CD8-positive, alpha-beta memory T cell (primary cell): ENCODE data around the gene PPP3R1. TPM values are rescaled to one million over a fixed set of nuclear protein-coding genes. Genes with fewer than 3 reads are reported as not detected.

ENCODE experiments used
- CTCF ChIA-PET: fragments of 350-600 bp; sonication (Branson Sonifier 250); formaldehyde crosslinking; loops from one replicate; lab custom pipeline; 2021; ENCODE audit warnings: antibody characterized with exemption; lab: Charles Lee
- POLR2A ChIA-PET: fragments of 350-600 bp; sonication (Branson Sonifier 250); formaldehyde crosslinking; loops from one replicate; lab custom pipeline; 2021; ENCODE audit warnings: antibody characterized with exemption; lab: Charles Lee
- DNase-seq, 5 donors: peaks; one replicate each; pipeline versions ENCODE4 v3.0.0 to v3.0.0-alpha.2; 2020 to 2022; ENCODE audit warnings: mixed read lengths in 1 of 5
- H3K27ac ChIP-seq: one replicate; pipeline ENCODE4 v1.7.0; 2013; ENCODE audit warnings: low read depth, mild to moderate bottlenecking, low read length, moderate library complexity
- H3K27me3 ChIP-seq: 2 replicates; pipeline ENCODE4 v1.7.0; 2013; ENCODE audit warnings: low read length, mild to moderate bottlenecking; ENCODE audit not compliant: insufficient read depth, poor library complexity, severe bottlenecking
- H3K36me3 ChIP-seq: 2 replicates; pipeline ENCODE4 v1.7.0; 2013; ENCODE audit warnings: mild to moderate bottlenecking, low read length, moderate library complexity; ENCODE audit not compliant: insufficient read depth
- H3K4me1 ChIP-seq: 2 replicates; pipeline ENCODE4 v1.7.0; 2013; ENCODE audit warnings: mild to moderate bottlenecking, low read length, moderate library complexity; ENCODE audit not compliant: insufficient read depth
- H3K4me3 ChIP-seq: 2 replicates; pipeline ENCODE4 v1.7.0; 2013; ENCODE audit warnings: mild to moderate bottlenecking, low read length
- H3K9me3 ChIP-seq: 2 replicates; pipeline ENCODE4 v1.7.0; 2013; ENCODE audit warnings: mild to moderate bottlenecking, low read length
- H3K27ac Mint-ChIP-seq, 8 donors: one replicate each; pipeline ENCODE4 v1.8.0; 2020 to 2021; ENCODE audit warnings: mixed read lengths in 8 of 8, mild to moderate bottlenecking in 6 of 8, inconsistent platforms in 3 of 8, moderate library complexity in 3 of 8
- H3K27me3 Mint-ChIP-seq, 2 donors: one replicate each; pipeline ENCODE4 v1.8.0; 2020 to 2021; ENCODE audit warnings: mixed read lengths in 2 of 2, mild to moderate bottlenecking in 1 of 2, moderate library complexity in 1 of 2
- H3K36me3 Mint-ChIP-seq, 3 donors: one replicate each; pipeline ENCODE4 v1.8.0; 2020 to 2021; ENCODE audit warnings: mixed read lengths in 3 of 3, inconsistent platforms in 1 of 3, mild to moderate bottlenecking in 1 of 3
- H3K4me1 Mint-ChIP-seq, 3 donors: one replicate each; pipeline ENCODE4 v1.8.0; 2020 to 2021; ENCODE audit warnings: mixed read lengths in 3 of 3, inconsistent platforms in 1 of 3, mild to moderate bottlenecking in 1 of 3
- H3K4me3 Mint-ChIP-seq, 7 donors: one replicate each; pipeline ENCODE4 v1.8.0; 2020 to 2021; ENCODE audit warnings: mixed read lengths in 7 of 7, mild to moderate bottlenecking in 6 of 7, moderate library complexity in 4 of 7, inconsistent platforms in 2 of 7
- H3K9me3 Mint-ChIP-seq, 5 donors: one replicate each; pipeline ENCODE4 v1.8.0; 2020 to 2022; ENCODE audit warnings: mixed read lengths in 5 of 5, mild to moderate bottlenecking in 3 of 5, moderate library complexity in 2 of 5, inconsistent platforms in 1 of 5
- polyA plus RNA-seq: library from polyadenylated mRNA; unstranded; fragments of 300-500 nt; fragmentation: Illumina TruSeq; gene quantifications from one replicate; pipeline ENCODE4 v1.2.3, GENCODE V29; 2021
- total RNA-seq, 2 experiments: library from RNA; stranded (reverse); gene quantifications; one replicate each; pipeline ENCODE4 v1.2.3, GENCODE V29; 2021

PPP3R1 gene
- total and polyA plus RNA-seq, 3 experiments from 2014 or later: 4.2 to 86.1 (median 85.0) TPM

GRCh38 chr2:68172521-68172920, 79.8 kb downstream of the PPP3R1 start:
- Histone ChIP-seq H3K27me3 (no peaks in the 10 kb centered on the region), H3K4me3 (no peak overlapping the region), H3K36me3 (peaks cover 10% of the 10 kb centered on the region), H3K27ac (no peak overlapping the region), H3K9me3 (no peaks in the 10 kb centered on the region), H3K4me1 (no peaks in the 10 kb centered on the region)
- Mint-ChIP-seq H3K27ac (peak overlapping the region in 2 of 8 donors; percentile 37 to 93), H3K4me1 (peaks cover 11 to 18% (median 17%) of the 10 kb centered on the region in 3 donors), H3K4me3 (no peak overlapping the region), H3K9me3 (no peaks in the 10 kb centered on the region), H3K27me3 (no peaks in the 10 kb centered on the region), H3K36me3 (peaks cover 0 to 57% (median 8%) of the 10 kb centered on the region in 3 donors)
- POLR2A ChIA-PET: no interaction called here
- DNase-seq: no peak
- CTCF ChIA-PET: no interaction called here

- no peaks in the 10 kb centered on the region for H3K27me3 Mint-ChIP-seq
- H3K4me3 Mint-ChIP-seq: no peak overlapping the region
- Histone ChIP-seq H3K27me3 (no peaks in the 10 kb centered on the region), H3K9me3 (no peaks in the 10 kb centered on the region), H3K4me3 (no peak overlapping the region), H3K36me3 (peaks cover 4% of the 10 kb centered on the region), H3K27ac (no peak overlapping the region), H3K4me1 (no peaks in the 10 kb centered on the region)
- CTCF ChIA-PET: interaction anchor here (1.2 kb wide), 1 partner anchor 14 kb away, joined by 3 read pairs; no protein-coding TSS in a partner anchor
- peaks cover 15 to 23% (median 21%) of the 10 kb centered on the region in 3 donors for H3K4me1 Mint-ChIP-seq
- no peak overlapping the region for H3K27ac Mint-ChIP-seq
- no peaks in the 10 kb centered on the region for H3K9me3 Mint-ChIP-seq
- DNase-seq: no peak
- POLR2A ChIA-PET: no interaction called here
- peaks cover 0 to 58% (median 12%) of the 10 kb centered on the region in 3 donors for H3K36me3 Mint-ChIP-seq
Observed at GRCh38 chr2:68171684-68172083, 80.6 kb downstream of the PPP3R1 start.

- Mint-ChIP-seq H3K9me3 (no peaks in the 10 kb centered on the region), H3K4me3 (no peak overlapping the region), H3K4me1 (peaks cover 15 to 29% (median 24%) of the 10 kb centered on the region in 3 donors), H3K27ac (no peak overlapping the region), H3K36me3 (peaks cover 0 to 59% (median 14%) of the 10 kb centered on the region in 3 donors), H3K27me3 (no peaks in the 10 kb centered on the region)
- Histone ChIP-seq H3K27me3 (no peaks in the 10 kb centered on the region), H3K36me3 (peaks cover 4% of the 10 kb centered on the region), H3K4me3 (no peak overlapping the region), H3K4me1 (no peaks in the 10 kb centered on the region), H3K27ac (no peak overlapping the region), H3K9me3 (no peaks in the 10 kb centered on the region)
- ChIA-PET POLR2A (interaction anchor here (0.6 kb wide), 1 partner anchor 270 kb away, joined by 5 read pairs; no protein-coding TSS in a partner anchor), CTCF (interaction anchor here (1.2 kb wide), 1 partner anchor 14 kb away, joined by 3 read pairs; no protein-coding TSS in a partner anchor)
- no peak for DNase-seq
Observed at GRCh38 chr2:68171146-68171545, 81.2 kb downstream of the PPP3R1 start.

GRCh38 chr2:68169308-68169707, 83.0 kb downstream of the PPP3R1 start:
- ChIA-PET CTCF (interaction anchor here (1.1 to 1.8 kb wide), 4 partner anchors 12 to 272 kb away, joined by 3 to 6 read pairs (median 4); partner anchors contain the start of gene PNO1), POLR2A (no interaction called here)
- H3K27me3 Mint-ChIP-seq: no peaks in the 10 kb centered on the region
- no peak overlapping the region for H3K4me3 Mint-ChIP-seq
- H3K9me3 ChIP-seq: no peaks in the 10 kb centered on the region
- H3K4me1 ChIP-seq: no peaks in the 10 kb centered on the region
- no peaks in the 10 kb centered on the region for H3K27me3 ChIP-seq
- H3K9me3 Mint-ChIP-seq: no peaks in the 10 kb centered on the region
- H3K27ac ChIP-seq: no peak overlapping the region
- peaks cover 7% of the 10 kb centered on the region for H3K36me3 ChIP-seq
- H3K4me3 ChIP-seq: no peak overlapping the region
- peaks cover 0 to 52% (median 18%) of the 10 kb centered on the region in 3 donors for H3K36me3 Mint-ChIP-seq
- no peak for DNase-seq
- peaks cover 19 to 35% (median 28%) of the 10 kb centered on the region in 3 donors for H3K4me1 Mint-ChIP-seq
- H3K27ac Mint-ChIP-seq: no peak overlapping the region

- ChIA-PET POLR2A (no interaction called here), CTCF (no interaction called here)
- Histone ChIP-seq H3K4me1 (no peaks in the 10 kb centered on the region), H3K4me3 (no peak overlapping the region), H3K27ac (no peak overlapping the region), H3K27me3 (no peaks in the 10 kb centered on the region), H3K9me3 (no peaks in the 10 kb centered on the region), H3K36me3 (peaks cover 18% of the 10 kb centered on the region)
- Mint-ChIP-seq H3K27ac (peak overlapping the region in 1 of 8 donors; percentile 66), H3K4me3 (no peak overlapping the region), H3K9me3 (no peaks in the 10 kb centered on the region), H3K36me3 (peaks cover 0 to 58% (median 20%) of the 10 kb centered on the region in 3 donors), H3K4me1 (peaks cover 14 to 29% (median 26%) of the 10 kb centered on the region in 3 donors), H3K27me3 (no peaks in the 10 kb centered on the region)
- DNase-seq: no peak
Observed at GRCh38 chr2:68167186-68167585, 85.1 kb downstream of the PPP3R1 start.

- POLR2A ChIA-PET: no interaction called here
- Mint-ChIP-seq H3K4me1 (peaks cover 26 to 51% (median 50%) of the 10 kb centered on the region in 3 donors), H3K4me3 (no peak overlapping the region), H3K27me3 (no peaks in the 10 kb centered on the region), H3K36me3 (peaks cover 7 to 73% (median 31%) of the 10 kb centered on the region in 3 donors), H3K9me3 (no peaks in the 10 kb centered on the region), H3K27ac (no peak overlapping the region)
- Histone ChIP-seq H3K4me3 (no peak overlapping the region), H3K27ac (no peak overlapping the region), H3K4me1 (peaks cover 10% of the 10 kb centered on the region), H3K36me3 (peaks cover 39% of the 10 kb centered on the region), H3K9me3 (no peaks in the 10 kb centered on the region), H3K27me3 (no peaks in the 10 kb centered on the region)
- no peak for DNase-seq
- CTCF ChIA-PET: no interaction called here
Observed at GRCh38 chr2:68163641-68164040, 88.7 kb downstream of the PPP3R1 start.

- DNase-seq: no peak
- Histone ChIP-seq H3K27ac (peak overlapping the region; percentile 90), H3K27me3 (no peaks in the 10 kb centered on the region), H3K9me3 (no peaks in the 10 kb centered on the region), H3K4me1 (peaks cover 32% of the 10 kb centered on the region), H3K4me3 (peak overlapping the region; percentile 88), H3K36me3 (peaks cover 28% of the 10 kb centered on the region)
- Mint-ChIP-seq H3K4me1 (peaks cover 34 to 55% (median 54%) of the 10 kb centered on the region in 3 donors), H3K27me3 (peaks cover 0 to 4% of the 10 kb centered on the region in 2 donors), H3K36me3 (peaks cover 7 to 53% (median 14%) of the 10 kb centered on the region in 3 donors), H3K27ac (peak overlapping the region; percentile 97 to 100 (median 100)), H3K9me3 (no peaks in the 10 kb centered on the region), H3K4me3 (peak overlapping the region; percentile 94 to 99 (median 99))
- CTCF ChIA-PET: interaction anchor here (0.9 to 2.2 kb wide), 7 partner anchors 11 to 283 kb away, joined by 3 to 8 read pairs (median 6); no protein-coding TSS in a partner anchor
- POLR2A ChIA-PET: interaction anchor here (0.8 to 2.4 kb wide), 4 partner anchors 17 to 95 kb away, joined by 3 to 21 read pairs (median 4); partner anchors contain the start of genes C1D and PPP3R1
Observed at GRCh38 chr2:68158134-68158447, 94.2 kb downstream of the PPP3R1 start.

- Histone ChIP-seq H3K4me3 (peak within 1 kb of the TSS; percentile 88), H3K36me3 (peaks cover 24% of the 10 kb centered on the region), H3K27ac (peak within 1 kb of the TSS; percentile 90), H3K27me3 (no peaks in the 10 kb centered on the region), H3K9me3 (no peaks in the 10 kb centered on the region), H3K4me1 (peaks cover 37% of the 10 kb centered on the region)
- peak within 1 kb of the TSS; percentile 97 to 100 (median 100) for H3K27ac Mint-ChIP-seq
- DNase-seq: peak; percentile 94 to 98 (median 97)
- ChIA-PET CTCF (interaction anchor here (0.9 to 2.2 kb wide), 10 partner anchors 11 to 283 kb away, joined by 3 to 8 read pairs (median 4); partner anchors contain the start of gene PPP3R1), POLR2A (interaction anchor here (0.8 to 2.4 kb wide), 5 partner anchors 18 to 95 kb away, joined by 3 to 21 read pairs (median 4); partner anchors contain the start of genes C1D and PPP3R1)
- peaks cover 0 to 4% of the 10 kb centered on the region in 2 donors for H3K27me3 Mint-ChIP-seq
- peaks cover 7 to 49% (median 14%) of the 10 kb centered on the region in 3 donors for H3K36me3 Mint-ChIP-seq
- no peaks in the 10 kb centered on the region for H3K9me3 Mint-ChIP-seq
- peaks cover 38 to 60% (median 60%) of the 10 kb centered on the region in 3 donors for H3K4me1 Mint-ChIP-seq
- peak within 1 kb of the TSS; percentile 94 to 99 (median 99) for H3K4me3 Mint-ChIP-seq
Observed at GRCh38 chr2:68157402-68158133, 94.8 kb downstream of the PPP3R1 start, which contains the start of gene PNO1. PNO1 (plus strand) TSS chr2:68157888; CDS start chr2:68157935, 47 bp downstream.
